Sigmoid colon (tissue), 7 donors: ENCODE data around the gene ZP1. TPM values are rescaled to one million over a fixed set of nuclear protein-coding genes. Genes with fewer than 3 reads are reported as not detected.

Experiments used
- DNase-seq: peaks from one replicate; pipeline ENCODE4 v3.0.0-alpha.2; 2019
- H3K27ac ChIP-seq, 4 donors: fragments of 200-600 bp; sonication (generic); one replicate each; pipeline ENCODE4 v1.5.1; 2016 to 2019; ENCODE audit warnings: mild to moderate bottlenecking in 1 of 4
- H3K27me3 ChIP-seq, 3 donors: fragments of 200-600 bp; sonication (generic); one replicate each; pipeline ENCODE4 v1.5.1; 2019; ENCODE audit warnings: mild to moderate bottlenecking in 1 of 3
- H3K36me3 ChIP-seq, 4 donors: fragments of 200-600 bp; sonication (generic); one replicate each; pipeline ENCODE4 v1.5.1; 2016 to 2019
- H3K4me1 ChIP-seq, 4 donors: fragments of 200-600 bp; sonication (generic); one replicate each; pipeline ENCODE4 v1.5.1; 2017 to 2019
- H3K4me3 ChIP-seq, 4 donors: fragments of 200-600 bp; sonication (generic); one replicate each; pipeline ENCODE4 v1.5.1; 2017 to 2019; ENCODE audit warnings: mild to moderate bottlenecking in 2 of 4, moderate library complexity in 1 of 4
- H3K9me3 ChIP-seq, 4 donors: fragments of 200-600 bp in 3 of 4; sonication (generic) in 3 of 4; one replicate each; pipeline versions ENCODE4 v1.5.1 to v1.6.1; 2013 to 2019
- EP300 ChIP-seq, 4 donors: sonication (generic); formaldehyde crosslinking; IDR thresholded peaks; one replicate each; pipeline ENCODE4 v1.6.1; 2017; ENCODE audit warnings: antibody characterized with exemption in 4 of 4
- POLR2A ChIP-seq, 2 donors: fragments of 450-650 bp; IDR thresholded peaks; one replicate each; pipeline ENCODE4 v1.6.1; 2016; ENCODE audit warnings: antibody characterized with exemption in 2 of 2, mild to moderate bottlenecking in 2 of 2, moderate library complexity in 2 of 2
- POLR2AphosphoS5 ChIP-seq, 4 donors: sonication (generic); formaldehyde crosslinking; IDR thresholded peaks; one replicate each; pipeline ENCODE4 v1.6.1; 2017; ENCODE audit warnings: antibody characterized with exemption in 4 of 4
- WGBS, 2 donors: extraction: QIAGEN DNeasy Blood & Tissue Kit; methylation state at CpG; one replicate each; pipeline ENCODE4 v1.1.7; 2013; 5-methylcytosine and 5-hydroxymethylcytosine counted together
- intact Hi-C: fragments of 100-400 bp; cut with DNase I; formaldehyde crosslinking; loops from one replicate; pipeline ENCODE4 v1.15.1; 2023
- polyA plus RNA-seq, 3 donors: library from polyadenylated mRNA; stranded (reverse); fragments of 200-250 nt; gene quantifications; one replicate each; pipeline ENCODE4 v1.2.3, GENCODE V29; 2013
- total RNA-seq, 4 donors: library from RNA; depleted of rRNA; stranded (reverse); fragments of >200 nt; gene quantifications; one replicate each; pipeline ENCODE4 v1.1.0, GENCODE V29; 2016
- TF ChIP-seq, protein P1 (sequence below), 4 experiments: fragments of 450-650 bp in 3 of 4; fragments of 200-600 bp in 1 of 4; IDR thresholded peaks; one replicate each; pipeline ENCODE4 v1.5.1; 2016 to 2019; ENCODE audit warnings: antibody characterized with exemption in 4 of 4, mild to moderate bottlenecking in 3 of 4, moderate library complexity in 2 of 4
- donor health status: healthy with polysubstance abuse.
- donor health status: Bipolar disorder and iron deficiency.
- donor health status: healthy.

The ZP1 gene
- total and polyA plus RNA-seq, 7 donors, result 0.15 TPM; not detected in 6

DNA sequence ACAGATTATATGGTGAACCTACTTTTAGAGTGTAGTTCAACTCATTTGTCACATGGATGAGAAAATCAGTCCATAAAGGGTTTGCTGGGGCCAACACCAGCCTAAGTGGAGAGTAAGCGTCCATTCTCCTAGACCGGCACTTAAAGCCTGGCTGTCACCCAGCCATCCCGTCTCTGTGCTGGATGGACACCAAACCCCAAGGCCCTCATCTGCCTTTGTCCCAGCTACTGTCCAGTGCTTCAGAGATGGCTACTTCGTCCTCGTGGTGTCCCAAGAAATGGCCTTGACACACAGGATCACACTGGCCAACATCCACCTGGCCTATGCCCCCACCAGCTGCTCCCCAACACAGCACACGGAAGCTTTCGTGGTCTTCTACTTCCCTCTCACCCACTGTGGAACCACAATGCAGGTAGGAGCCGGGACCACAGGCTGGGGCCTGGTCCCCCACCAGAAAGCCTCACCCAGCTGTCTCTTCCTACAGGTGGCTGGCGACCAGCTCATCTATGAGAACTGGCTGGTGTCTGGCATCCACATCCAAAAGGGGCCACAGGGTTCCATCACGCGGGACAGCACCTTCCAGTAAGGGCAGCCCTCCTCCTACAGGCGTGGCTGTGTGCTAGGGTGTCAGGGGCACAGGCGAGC is 3.5 kb downstream of the ZP1 start:
- 72 to 80% methylated on average over 13 of the region's 13 CpGs for WGBS, 2 donors
- no peaks in the 10 kb centered on the region for H3K36me3 ChIP-seq
- intact Hi-C loops, result no loop called here
- H3K4me1 ChIP-seq, result no peaks in the 10 kb centered on the region
- H3K4me3 ChIP-seq, result no peak overlapping the region
- H3K27me3 ChIP-seq, result no peaks in the 10 kb centered on the region
- DNase-seq, result peak; percentile 50
- no peaks in the 10 kb centered on the region for H3K9me3 ChIP-seq
- TF ChIP-seq EP300 (IDR thresholded peaks at IDR 0.05), result no peak
- TF ChIP-seq, protein P1, sequence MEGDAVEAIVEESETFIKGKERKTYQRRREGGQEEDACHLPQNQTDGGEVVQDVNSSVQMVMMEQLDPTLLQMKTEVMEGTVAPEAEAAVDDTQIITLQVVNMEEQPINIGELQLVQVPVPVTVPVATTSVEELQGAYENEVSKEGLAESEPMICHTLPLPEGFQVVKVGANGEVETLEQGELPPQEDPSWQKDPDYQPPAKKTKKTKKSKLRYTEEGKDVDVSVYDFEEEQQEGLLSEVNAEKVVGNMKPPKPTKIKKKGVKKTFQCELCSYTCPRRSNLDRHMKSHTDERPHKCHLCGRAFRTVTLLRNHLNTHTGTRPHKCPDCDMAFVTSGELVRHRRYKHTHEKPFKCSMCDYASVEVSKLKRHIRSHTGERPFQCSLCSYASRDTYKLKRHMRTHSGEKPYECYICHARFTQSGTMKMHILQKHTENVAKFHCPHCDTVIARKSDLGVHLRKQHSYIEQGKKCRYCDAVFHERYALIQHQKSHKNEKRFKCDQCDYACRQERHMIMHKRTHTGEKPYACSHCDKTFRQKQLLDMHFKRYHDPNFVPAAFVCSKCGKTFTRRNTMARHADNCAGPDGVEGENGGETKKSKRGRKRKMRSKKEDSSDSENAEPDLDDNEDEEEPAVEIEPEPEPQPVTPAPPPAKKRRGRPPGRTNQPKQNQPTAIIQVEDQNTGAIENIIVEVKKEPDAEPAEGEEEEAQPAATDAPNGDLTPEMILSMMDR (IDR thresholded peaks at IDR 0.05), result no peak
- no peak overlapping the region for H3K27ac ChIP-seq

DNA sequence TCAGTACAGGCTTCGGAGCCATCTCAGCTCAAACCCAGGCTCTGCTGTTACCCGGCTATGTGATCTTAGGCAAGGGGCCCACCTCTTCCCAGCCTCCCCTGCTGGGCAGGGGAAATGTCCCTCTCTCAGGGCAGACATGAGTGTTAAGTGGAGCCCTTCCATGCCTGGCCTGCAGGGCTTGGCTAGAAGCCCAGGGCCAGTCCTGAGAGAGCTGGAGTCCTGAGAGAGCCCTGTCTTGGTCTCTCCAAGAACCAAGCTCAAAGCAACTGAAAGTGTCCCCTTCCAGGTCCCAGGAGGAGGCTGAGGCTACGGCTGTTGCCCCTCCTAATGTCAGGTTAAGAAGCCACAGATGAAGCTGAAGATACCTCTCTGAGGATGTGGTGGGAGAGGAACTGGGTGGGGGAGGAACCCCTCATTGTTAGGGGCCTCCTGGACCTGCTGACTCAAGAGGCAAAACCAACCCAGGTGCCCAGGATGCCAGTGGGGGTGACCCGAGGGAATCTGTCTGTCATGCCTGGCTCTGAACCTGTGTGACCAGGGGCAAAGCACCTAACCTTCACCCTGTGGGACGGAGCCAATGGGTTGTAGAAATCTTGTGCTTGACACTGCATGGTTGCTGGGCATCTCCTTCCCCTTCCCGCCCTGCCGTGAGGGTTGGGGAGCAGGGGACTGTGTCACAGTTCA is 4.2 kb downstream of the ZP1 start:
- Histone ChIP-seq H3K9me3 (no peaks in the 10 kb centered on the region), H3K4me1 (no peaks in the 10 kb centered on the region), H3K36me3 (no peaks in the 10 kb centered on the region), H3K27me3 (no peaks in the 10 kb centered on the region), H3K27ac (no peak overlapping the region), H3K4me3 (no peak overlapping the region)
- DNase-seq, result peak; percentile 60
- 73 to 85% methylated on average over 7 of the region's 7 CpGs for WGBS, 2 donors
- intact Hi-C loops, result no loop called here
- TF ChIP-seq EP300 (IDR thresholded peaks at IDR 0.05) (no peak), POLR2A (IDR thresholded peaks at IDR 0.05) (no peak), POLR2AphosphoS5 (IDR thresholded peaks at IDR 0.05) (no peak)
- TF ChIP-seq, protein P1 (IDR thresholded peaks at IDR 0.05), result no peak

DNA sequence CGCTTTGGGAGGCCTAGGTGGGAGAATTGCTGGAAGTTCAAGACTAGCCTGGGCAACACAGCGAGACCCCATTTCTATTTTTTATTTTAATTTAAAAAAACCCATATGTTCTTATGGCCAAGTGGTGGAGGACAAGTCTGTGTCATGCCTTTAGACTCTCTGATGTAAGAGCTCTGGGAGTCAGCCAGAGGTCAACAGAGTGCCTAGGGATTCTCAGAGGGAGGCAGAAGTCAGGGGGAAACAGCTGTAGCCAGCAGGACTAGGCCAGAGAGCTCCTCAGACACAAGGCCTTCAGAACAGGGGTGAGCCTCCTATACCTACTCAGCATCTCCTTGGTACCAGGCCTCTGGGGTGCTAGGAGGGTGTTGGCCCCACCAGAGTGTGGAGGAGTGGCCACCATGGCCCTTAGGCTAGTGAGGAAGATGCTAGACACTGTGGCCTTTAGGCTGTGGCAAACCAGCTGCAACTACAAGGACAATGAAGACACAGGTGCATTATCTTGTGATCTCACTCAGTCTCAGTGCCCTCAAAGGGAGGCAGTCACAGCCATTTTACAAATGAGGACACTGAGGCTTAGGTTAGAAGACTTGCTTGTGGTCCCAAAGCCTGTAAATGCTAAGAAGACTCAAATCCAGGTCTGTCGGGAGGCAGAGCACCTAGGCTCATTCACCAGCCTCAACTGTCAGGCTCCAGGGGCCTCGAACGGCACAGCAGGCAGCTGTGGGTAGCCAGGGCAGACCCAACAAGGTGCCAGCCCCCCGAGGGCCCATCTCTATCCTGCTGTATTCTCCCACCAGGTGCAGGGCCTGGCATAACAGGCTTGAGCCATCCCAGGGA is 5.0 kb downstream of the ZP1 start:
- intact Hi-C loops, result no loop called here
- Histone ChIP-seq H3K27ac (no peak overlapping the region), H3K4me1 (no peaks in the 10 kb centered on the region), H3K27me3 (no peaks in the 10 kb centered on the region), H3K9me3 (no peaks in the 10 kb centered on the region), H3K36me3 (no peaks in the 10 kb centered on the region), H3K4me3 (no peak overlapping the region)
- WGBS, 2 donors, result 85 to 89% methylated on average over 6 of the region's 6 CpGs
- peak; percentile 77 for DNase-seq
- TF ChIP-seq POLR2AphosphoS5 (IDR thresholded peaks at IDR 0.05) (no peak), POLR2A (IDR thresholded peaks at IDR 0.05) (no peak), EP300 (IDR thresholded peaks at IDR 0.05) (no peak)
- TF ChIP-seq, protein P1 (IDR thresholded peaks at IDR 0.05), result no peak

DNA sequence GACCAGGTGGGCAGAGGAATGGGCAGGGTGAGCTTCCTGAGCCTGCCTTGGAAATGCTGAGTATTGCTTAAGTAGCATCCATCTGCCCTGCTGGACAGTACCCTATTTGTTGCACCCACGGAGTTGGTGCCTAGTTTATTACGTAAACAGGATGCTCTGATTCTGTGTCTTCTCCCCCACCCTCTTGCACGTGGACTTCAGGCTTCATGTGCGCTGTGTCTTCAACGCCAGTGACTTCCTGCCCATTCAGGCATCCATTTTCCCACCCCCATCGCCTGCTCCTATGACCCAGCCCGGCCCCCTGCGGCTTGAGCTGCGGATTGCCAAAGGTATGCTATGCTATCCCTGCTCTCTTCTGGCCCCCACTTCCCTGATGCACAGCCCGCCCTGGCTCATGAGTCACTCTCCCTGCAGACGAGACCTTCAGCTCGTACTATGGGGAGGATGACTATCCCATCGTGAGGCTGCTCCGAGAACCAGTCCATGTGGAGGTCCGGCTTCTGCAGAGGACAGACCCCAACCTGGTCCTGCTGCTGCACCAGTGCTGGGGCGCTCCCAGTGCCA is 5.7 kb downstream of the ZP1 start:
- H3K36me3 ChIP-seq, result peaks cover 0 to 2% (median 0%) of the 10 kb centered on the region in 4 donors
- TF ChIP-seq POLR2A (IDR thresholded peaks at IDR 0.05) (no peak), POLR2AphosphoS5 (IDR thresholded peaks at IDR 0.05) (no peak), EP300 (IDR thresholded peaks at IDR 0.05) (no peak)
- TF ChIP-seq, protein P1 (IDR thresholded peaks at IDR 0.05), result no peak
- H3K9me3 ChIP-seq, result no peaks in the 10 kb centered on the region
- no peak overlapping the region for H3K4me3 ChIP-seq
- peak; percentile 48 for DNase-seq
- intact Hi-C loops, result no loop called here
- no peaks in the 10 kb centered on the region for H3K27me3 ChIP-seq
- WGBS, 2 donors, result 73 to 77% methylated on average over 16 of the region's 16 CpGs
- H3K4me1 ChIP-seq, result no peaks in the 10 kb centered on the region
- H3K27ac ChIP-seq, result no peak overlapping the region
